Ishikawa (cell line): ENCODE measurements around the gene C19orf53.

Experiments
- CEBPB ChIP-seq: IDR thresholded peaks from 2 replicates; pipeline ENCODE4 v1.6.1; 2012
- EGR1 ChIP-seq: IDR thresholded peaks from 2 replicates; pipeline ENCODE4 v1.6.1; 2012
- EP300 ChIP-seq: IDR thresholded peaks from 2 replicates; pipeline ENCODE4 v1.6.1; 2012; ENCODE audit warnings: borderline replicate concordance
- FOXM1 ChIP-seq: IDR thresholded peaks from 2 replicates; pipeline ENCODE4 v1.6.1; 2012; ENCODE audit warnings: low read depth, borderline replicate concordance
- MAX ChIP-seq: IDR thresholded peaks from 2 replicates; pipeline ENCODE4 v1.6.1; 2012
- NFIC ChIP-seq: IDR thresholded peaks from 2 replicates; pipeline ENCODE4 v1.6.1; 2012
- RAD21 ChIP-seq: IDR thresholded peaks from 2 replicates; pipeline ENCODE4 v1.6.1; 2012; ENCODE audit warnings: low read depth
- REST ChIP-seq: IDR thresholded peaks from 2 replicates; pipeline ENCODE4 v1.6.1; 2012; ENCODE audit warnings: low read depth, mild to moderate bottlenecking
- TAF1 ChIP-seq: IDR thresholded peaks from 2 replicates; pipeline ENCODE4 v1.6.1; 2012; ENCODE audit warnings: low read depth, mild to moderate bottlenecking
- TCF12 ChIP-seq: IDR thresholded peaks from 2 replicates; pipeline ENCODE4 v1.6.1; 2012; ENCODE audit warnings: low read depth
- TEAD4 ChIP-seq: IDR thresholded peaks from 2 replicates; pipeline ENCODE4 v1.6.1; 2012
- USF1 ChIP-seq: IDR thresholded peaks from 2 replicates; pipeline ENCODE4 v1.6.1; 2012
- YY1 ChIP-seq: IDR thresholded peaks from 2 replicates; pipeline ENCODE4 v1.6.1; 2012; ENCODE audit warnings: low read depth
- ZBTB7A ChIP-seq: IDR thresholded peaks from 2 replicates; pipeline ENCODE4 v1.6.1; 2012; ENCODE audit warnings: low read depth

Gene C19orf53

GRCh38 chr19:13762635-13763235 lies 11.5 kb upstream of the C19orf53 start:
- TF ChIP-seq NFIC, result no peak
- TF ChIP-seq MAX, result no peak
- no peak for TF ChIP-seq TCF12
- no peak for TF ChIP-seq RAD21
- no peak for TF ChIP-seq CEBPB
- no peak for TF ChIP-seq EGR1
- TF ChIP-seq EP300, result no peak
- no peak for TF ChIP-seq USF1
- no peak for TF ChIP-seq YY1
- no peak for TF ChIP-seq TAF1

- TF ChIP-seq EGR1, result no peak
- no peak for TF ChIP-seq ZBTB7A
- no peak for TF ChIP-seq RAD21
- no peak for TF ChIP-seq USF1
- TF ChIP-seq TEAD4, result no peak
Observed at GRCh38 chr19:13763265-13763664, 11.0 kb upstream of the C19orf53 start.

GRCh38 chr19:13764101-13764807 lies 10.0 kb upstream of the C19orf53 start, which contains the start of gene MRI1:
Gene MRI1, plus strand, starts transcription at chr19:13764522. Its CDS starts 67 bp downstream, at chr19:13764589.
- TF ChIP-seq RAD21 (no peak), MAX (peak; percentile 70), ZBTB7A (peak; percentile 76), REST (no peak), TAF1 (peak; percentile 50; the same call in 1 of the 2 replicates), TEAD4 (peak; percentile 49; the same call in 1 of the 2 replicates), EGR1 (0 out of 2 replicates have a peak, but pooled peaks have one; percentile 12)

- TF ChIP-seq ZBTB7A, result peak; percentile 10; the same call in 1 of the 2 replicates
- no peak for TF ChIP-seq NFIC
Observed at GRCh38 chr19:13764821-13765394, 9.3 kb upstream of the C19orf53 start.

GRCh38 chr19:13765395-13766094 lies 8.7 kb upstream of the C19orf53 start:
- TF ChIP-seq TCF12 (no peak), ZBTB7A (no peak)

GRCh38 chr19:13766095-13766481 lies 8.2 kb upstream of the C19orf53 start:
- TF ChIP-seq TAF1 (no peak), MAX (no peak), NFIC (no peak), USF1 (no peak), CEBPB (no peak), EP300 (no peak), REST (no peak), RAD21 (no peak), TEAD4 (no peak), EGR1 (no peak), YY1 (no peak), ZBTB7A (no peak), TCF12 (no peak), FOXM1 (no peak)
